ENCODE results near the gene EMC6.
"Not testable (repeated sequence)": the region's sequence is repeated elsewhere in the genome, so short reads cannot be mapped to it uniquely, and the experiment has no call there.

Gene EMC6

GRCh38 chr17:3681057-3681456 lies 12.4 kb downstream of the EMC6 start:
- no peak for DNase-seq (ENCODE audit: low read depth)

- DNase-seq (ENCODE audit: low read depth): no peak
Observed at GRCh38 chr17:3681565-3681964, 13.0 kb downstream of the EMC6 start.

- DNase-seq (ENCODE audit: low read depth): no peak
Observed at GRCh38 chr17:3682033-3682432, 13.4 kb downstream of the EMC6 start.

GRCh38 chr17:3683054-3683511 lies 14.5 kb downstream of the EMC6 start:
- peak; percentile 47 for DNase-seq (ENCODE audit: low read depth)

- DNase-seq (ENCODE audit: low read depth): no peak
Observed at GRCh38 chr17:3685174-3685573, 16.6 kb downstream of the EMC6 start.

- DNase-seq (ENCODE audit: low read depth): no peak
Observed at GRCh38 chr17:3688027-3688553, 19.5 kb downstream of the EMC6 start.

- no peak for DNase-seq (ENCODE audit: low read depth)
Observed at GRCh38 chr17:3688852-3689261, 20.2 kb downstream of the EMC6 start.

GRCh38 chr17:3689262-3690093 lies 20.9 kb downstream of the EMC6 start:
- DNase-seq (ENCODE audit: low read depth): no peak

- no peak for DNase-seq (ENCODE audit: low read depth)
Observed at GRCh38 chr17:3690094-3690715, 21.6 kb downstream of the EMC6 start.

GRCh38 chr17:3691617-3692067 lies 23.0 kb downstream of the EMC6 start:
- DNase-seq (ENCODE audit: low read depth): no peak

GRCh38 chr17:3692346-3692745 lies 23.7 kb downstream of the EMC6 start:
- no peak for DNase-seq (ENCODE audit: low read depth)

GRCh38 chr17:3693141-3693540 lies 24.5 kb downstream of the EMC6 start:
- no peak for DNase-seq (ENCODE audit: low read depth)

GRCh38 chr17:3693829-3694231 lies 25.2 kb downstream of the EMC6 start:
- DNase-seq (ENCODE audit: low read depth): no peak

GRCh38 chr17:3695129-3695722 lies 26.6 kb downstream of the EMC6 start:
- DNase-seq (ENCODE audit: low read depth): no peak

GRCh38 chr17:3695723-3696411 lies 27.3 kb downstream of the EMC6 start, which contains the start of gene P2RX5:
Gene P2RX5 (minus strand): TSS chr17:3696155. CDS start chr17:3696005, 150 bp downstream.
- peak; percentile 26 for DNase-seq (ENCODE audit: low read depth)

- DNase-seq (ENCODE audit: low read depth): no peak
Observed at GRCh38 chr17:3697103-3697476, 28.5 kb downstream of the EMC6 start.

GRCh38 chr17:3698139-3698538 lies 29.5 kb downstream of the EMC6 start:
- DNase-seq (ENCODE audit: low read depth): no peak

GRCh38 chr17:3699951-3700350 lies 31.3 kb downstream of the EMC6 start:
- no peak for DNase-seq (ENCODE audit: low read depth)

GRCh38 chr17:3702041-3702539 lies 33.5 kb downstream of the EMC6 start:
- not testable (repeated sequence) for DNase-seq (ENCODE audit: low read depth)

GRCh38 chr17:3704931-3705717 lies 36.5 kb downstream of the EMC6 start:
- DNase-seq (ENCODE audit: low read depth): no peak

- DNase-seq (ENCODE audit: low read depth): not testable (repeated sequence)
Observed at GRCh38 chr17:3705718-3705984, 37.0 kb downstream of the EMC6 start.
